ENCODE data around the gene GAB3.

The GAB3 gene

DNA sequence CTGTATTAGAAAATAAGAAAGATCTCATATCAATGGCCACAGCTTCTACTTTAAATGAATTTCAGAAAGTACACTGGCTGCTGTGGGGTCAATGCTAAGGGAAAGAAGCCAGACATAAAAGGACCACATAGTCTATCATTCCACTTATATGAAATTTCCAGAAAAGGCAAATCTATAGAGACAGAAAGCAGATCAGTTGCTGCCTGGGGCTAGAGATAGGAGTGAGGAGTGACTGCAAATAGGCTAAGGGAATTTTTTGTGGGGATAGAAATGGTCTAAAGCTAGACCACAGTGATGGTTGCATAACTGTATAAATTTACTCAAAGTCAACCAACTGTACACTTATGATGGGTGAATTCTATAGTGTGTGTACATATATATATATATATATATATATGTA is 8.3 kb downstream of the GAB3 start:
- Histone ChIP-seq H3K9me2 (ENCODE audit: low read depth, low read length) (no peaks in the 10 kb centered on the region), H3K27me3 (ENCODE audit: insufficient read depth, low read length) (no peaks in the 10 kb centered on the region), H4K20me1 (ENCODE audit: insufficient read depth, low read length) (no peaks in the 10 kb centered on the region), H3K36me3 (ENCODE audit: insufficient read depth, low read length) (no peaks in the 10 kb centered on the region), H3K4me2 (ENCODE audit: low read length) (no peak overlapping the region), H3K79me2 (ENCODE audit: insufficient read depth, low read length) (no peaks in the 10 kb centered on the region), H2AFZ (ENCODE audit: low read length) (no peak overlapping the region), H3K27ac (ENCODE audit: low read depth, low read length, poor library complexity, severe bottlenecking) (no peak overlapping the region), H3K9me3 (ENCODE audit: low read length) (no peaks in the 10 kb centered on the region), H3F3A (ENCODE audit: insufficient read depth, low read length) (no peaks in the 10 kb centered on the region), H3K4me1 (ENCODE audit: insufficient read depth, low read length, severe bottlenecking) (no peaks in the 10 kb centered on the region), H3K9ac (ENCODE audit: low read length) (no peak overlapping the region), H3K4me3 (ENCODE audit: low read depth, low read length, poor library complexity, severe bottlenecking) (no peak overlapping the region)
- TF ChIP-seq, protein P1, sequence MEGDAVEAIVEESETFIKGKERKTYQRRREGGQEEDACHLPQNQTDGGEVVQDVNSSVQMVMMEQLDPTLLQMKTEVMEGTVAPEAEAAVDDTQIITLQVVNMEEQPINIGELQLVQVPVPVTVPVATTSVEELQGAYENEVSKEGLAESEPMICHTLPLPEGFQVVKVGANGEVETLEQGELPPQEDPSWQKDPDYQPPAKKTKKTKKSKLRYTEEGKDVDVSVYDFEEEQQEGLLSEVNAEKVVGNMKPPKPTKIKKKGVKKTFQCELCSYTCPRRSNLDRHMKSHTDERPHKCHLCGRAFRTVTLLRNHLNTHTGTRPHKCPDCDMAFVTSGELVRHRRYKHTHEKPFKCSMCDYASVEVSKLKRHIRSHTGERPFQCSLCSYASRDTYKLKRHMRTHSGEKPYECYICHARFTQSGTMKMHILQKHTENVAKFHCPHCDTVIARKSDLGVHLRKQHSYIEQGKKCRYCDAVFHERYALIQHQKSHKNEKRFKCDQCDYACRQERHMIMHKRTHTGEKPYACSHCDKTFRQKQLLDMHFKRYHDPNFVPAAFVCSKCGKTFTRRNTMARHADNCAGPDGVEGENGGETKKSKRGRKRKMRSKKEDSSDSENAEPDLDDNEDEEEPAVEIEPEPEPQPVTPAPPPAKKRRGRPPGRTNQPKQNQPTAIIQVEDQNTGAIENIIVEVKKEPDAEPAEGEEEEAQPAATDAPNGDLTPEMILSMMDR (IDR thresholded peaks at IDR 0.05; ENCODE audit: low read length), result no peak
- TF ChIP-seq EZH2 (IDR thresholded peaks at IDR 0.05; ENCODE audit: borderline replicate concordance, low read length), result no peak

DNA sequence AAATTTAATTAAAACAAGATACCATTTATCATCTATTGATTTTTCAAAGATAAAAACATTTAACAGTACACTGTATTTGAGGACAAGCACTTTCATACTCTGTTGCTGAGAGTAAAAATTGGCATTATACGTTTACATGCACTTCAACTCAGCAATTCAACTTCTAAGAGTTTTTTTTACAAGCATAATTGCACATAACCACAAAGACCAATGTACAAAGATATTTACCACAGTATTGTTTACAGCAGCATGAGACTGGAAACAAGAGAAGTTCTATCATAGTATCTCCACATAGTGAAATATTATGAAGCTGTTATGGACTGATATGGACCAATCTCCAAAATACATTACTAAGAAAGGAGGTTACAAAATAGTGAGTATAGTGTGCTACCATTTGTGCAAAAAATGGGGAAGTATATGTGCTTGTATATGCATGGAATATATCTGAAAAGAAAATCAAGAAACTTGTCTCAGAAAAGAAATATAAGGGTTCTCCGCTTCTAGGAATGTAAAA is 10.9 kb downstream of the GAB3 start:
- Histone ChIP-seq H3K9me2 (ENCODE audit: low read depth, low read length) (no peaks in the 10 kb centered on the region), H4K20me1 (ENCODE audit: insufficient read depth, low read length) (no peaks in the 10 kb centered on the region), H2AFZ (ENCODE audit: low read length) (no peak overlapping the region), H3K27me3 (ENCODE audit: insufficient read depth, low read length) (no peaks in the 10 kb centered on the region), H3K79me2 (ENCODE audit: insufficient read depth, low read length) (no peaks in the 10 kb centered on the region), H3K36me3 (ENCODE audit: insufficient read depth, low read length) (no peaks in the 10 kb centered on the region), H3K4me3 (ENCODE audit: low read depth, low read length, poor library complexity, severe bottlenecking) (no peak overlapping the region), H3K9me3 (ENCODE audit: low read length) (no peaks in the 10 kb centered on the region), H3F3A (ENCODE audit: insufficient read depth, low read length) (no peaks in the 10 kb centered on the region), H3K4me1 (ENCODE audit: insufficient read depth, low read length, severe bottlenecking) (peaks cover 2% of the 10 kb centered on the region), H3K27ac (ENCODE audit: low read depth, low read length, poor library complexity, severe bottlenecking) (no peak overlapping the region), H3K4me2 (ENCODE audit: low read length) (no peak overlapping the region), H3K9ac (ENCODE audit: low read length) (no peak overlapping the region)
- TF ChIP-seq, protein P1 (IDR thresholded peaks at IDR 0.05; ENCODE audit: low read length), result no peak
- TF ChIP-seq EZH2 (IDR thresholded peaks at IDR 0.05; ENCODE audit: borderline replicate concordance, low read length), result no peak

DNA sequence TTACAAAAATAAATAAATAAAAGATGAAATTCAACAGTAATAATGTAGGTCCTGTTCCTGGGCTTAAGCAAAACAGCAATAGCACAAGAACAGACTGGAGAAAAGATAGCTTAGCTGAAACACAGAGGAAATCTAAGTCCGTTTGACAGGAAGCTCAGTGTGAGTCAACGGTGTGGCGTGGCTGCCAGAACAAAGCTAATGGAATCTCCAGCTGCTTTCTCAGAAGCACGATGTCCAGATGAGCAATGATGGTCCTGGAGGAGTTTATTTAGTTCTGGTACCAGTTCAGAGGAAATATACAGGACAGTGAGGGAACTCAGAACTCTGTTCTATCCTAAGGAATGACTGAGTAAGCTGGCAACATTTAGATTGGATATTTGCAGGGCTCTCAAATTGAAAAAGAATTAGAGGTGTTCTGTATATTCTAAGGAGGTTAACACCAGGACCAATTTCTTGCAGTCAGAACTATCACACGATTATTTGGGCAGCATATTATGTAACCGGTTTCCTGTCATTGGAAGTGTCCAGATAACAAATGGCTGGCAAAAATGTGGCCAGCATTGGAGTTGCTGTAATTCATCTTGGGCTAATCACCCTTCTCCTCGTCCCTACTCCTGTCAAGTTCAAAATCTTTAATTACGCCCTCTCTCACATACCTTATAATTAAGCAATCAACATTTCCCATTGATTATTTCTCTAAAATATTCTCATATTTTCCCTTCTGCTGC is 12.7 kb downstream of the GAB3 start:
- Histone ChIP-seq H3K27ac (ENCODE audit: low read depth, low read length, poor library complexity, severe bottlenecking) (no peak overlapping the region), H3K4me1 (ENCODE audit: insufficient read depth, low read length, severe bottlenecking) (peaks cover 12% of the 10 kb centered on the region), H3K36me3 (ENCODE audit: insufficient read depth, low read length) (no peaks in the 10 kb centered on the region), H3K27me3 (ENCODE audit: insufficient read depth, low read length) (no peaks in the 10 kb centered on the region), H3K4me2 (ENCODE audit: low read length) (no peak overlapping the region), H3K4me3 (ENCODE audit: low read depth, low read length, poor library complexity, severe bottlenecking) (no peak overlapping the region), H3K79me2 (ENCODE audit: insufficient read depth, low read length) (no peaks in the 10 kb centered on the region), H2AFZ (ENCODE audit: low read length) (no peak overlapping the region), H3F3A (ENCODE audit: insufficient read depth, low read length) (no peaks in the 10 kb centered on the region), H3K9me2 (ENCODE audit: low read depth, low read length) (no peaks in the 10 kb centered on the region), H3K9me3 (ENCODE audit: low read length) (no peaks in the 10 kb centered on the region), H3K9ac (ENCODE audit: low read length) (no peak overlapping the region), H4K20me1 (ENCODE audit: insufficient read depth, low read length) (no peaks in the 10 kb centered on the region)
- TF ChIP-seq EZH2 (IDR thresholded peaks at IDR 0.05; ENCODE audit: borderline replicate concordance, low read length), result no peak
- TF ChIP-seq, protein P1 (IDR thresholded peaks at IDR 0.05; ENCODE audit: low read length), result no peak
